ENCODE measurements around the gene PDP2. TPM values are rescaled to one million over a fixed set of nuclear protein-coding genes. Genes with fewer than 3 reads are reported as not detected.

The PDP2 gene
- total RNA-seq, 2 experiments from 2014 or later = 3.3 to 5.9 TPM

- H3K9me3 ChIP-seq (ENCODE audit: control insufficient read depth in 1 of 2, insufficient read depth in 1 of 2, low read length in 2 of 2) = no peaks in the 10 kb centered on the region
- DNase-seq (no peak), ATAC-seq (ENCODE audit: poor library complexity) (no peak)
- Mint-ChIP-seq H3K27me3 (no peaks in the 10 kb centered on the region), H3K4me3 (no peak overlapping the region), H3K4me1 (ENCODE audit: low read depth) (peaks cover 34% of the 10 kb centered on the region), H3K27ac (no peak overlapping the region), H3K9me3 (no peaks in the 10 kb centered on the region), H3K36me3 (ENCODE audit: low read depth) (peaks cover 81% of the 10 kb centered on the region)
- CTCF ChIA-PET = no interaction called here
- POLR2A ChIA-PET = no interaction called here
- TF ChIP-seq, protein P1, sequence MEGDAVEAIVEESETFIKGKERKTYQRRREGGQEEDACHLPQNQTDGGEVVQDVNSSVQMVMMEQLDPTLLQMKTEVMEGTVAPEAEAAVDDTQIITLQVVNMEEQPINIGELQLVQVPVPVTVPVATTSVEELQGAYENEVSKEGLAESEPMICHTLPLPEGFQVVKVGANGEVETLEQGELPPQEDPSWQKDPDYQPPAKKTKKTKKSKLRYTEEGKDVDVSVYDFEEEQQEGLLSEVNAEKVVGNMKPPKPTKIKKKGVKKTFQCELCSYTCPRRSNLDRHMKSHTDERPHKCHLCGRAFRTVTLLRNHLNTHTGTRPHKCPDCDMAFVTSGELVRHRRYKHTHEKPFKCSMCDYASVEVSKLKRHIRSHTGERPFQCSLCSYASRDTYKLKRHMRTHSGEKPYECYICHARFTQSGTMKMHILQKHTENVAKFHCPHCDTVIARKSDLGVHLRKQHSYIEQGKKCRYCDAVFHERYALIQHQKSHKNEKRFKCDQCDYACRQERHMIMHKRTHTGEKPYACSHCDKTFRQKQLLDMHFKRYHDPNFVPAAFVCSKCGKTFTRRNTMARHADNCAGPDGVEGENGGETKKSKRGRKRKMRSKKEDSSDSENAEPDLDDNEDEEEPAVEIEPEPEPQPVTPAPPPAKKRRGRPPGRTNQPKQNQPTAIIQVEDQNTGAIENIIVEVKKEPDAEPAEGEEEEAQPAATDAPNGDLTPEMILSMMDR (IDR thresholded peaks at IDR 0.05) = no peak
- peaks cover 60% of the 10 kb centered on the region for H3K36me3 ChIP-seq (ENCODE audit: insufficient read depth, low read length)
- H3K27me3 ChIP-seq (ENCODE audit: control insufficient read depth in 1 of 2, insufficient read depth in 2 of 2, low read length in 2 of 2) = no peaks in the 10 kb centered on the region
- H3K4me1 ChIP-seq (ENCODE audit: insufficient read depth, low read length) = peaks cover 28% of the 10 kb centered on the region
- H3K4me3 ChIP-seq (ENCODE audit: low read length) = no peak overlapping the region
- H3K27ac ChIP-seq (ENCODE audit: low read depth in 1 of 2, low read length in 2 of 2) = no peak overlapping the region
- intact Hi-C loops (cut with DNase I, micrococcal nuclease) = no loop called here
Observed at GRCh38 chr16:66939366-66939765, 59.1 kb downstream of the PDP2 start.

GRCh38 chr16:66940236-66940635, 59.9 kb downstream of the PDP2 start:
- no peaks in the 10 kb centered on the region for H3K9me3 ChIP-seq (ENCODE audit: control insufficient read depth in 1 of 2, insufficient read depth in 1 of 2, low read length in 2 of 2)
- intact Hi-C loops (cut with DNase I, micrococcal nuclease) = no loop called here
- ATAC-seq (ENCODE audit: poor library complexity) (no peak), DNase-seq (no peak)
- Mint-ChIP-seq H3K4me3 (no peak overlapping the region), H3K36me3 (ENCODE audit: low read depth) (peaks cover 77% of the 10 kb centered on the region), H3K27ac (no peak overlapping the region), H3K4me1 (ENCODE audit: low read depth) (peaks cover 25% of the 10 kb centered on the region), H3K9me3 (no peaks in the 10 kb centered on the region), H3K27me3 (no peaks in the 10 kb centered on the region)
- ChIA-PET POLR2A (no interaction called here), CTCF (no interaction called here)
- H3K27me3 ChIP-seq (ENCODE audit: control insufficient read depth in 1 of 2, insufficient read depth in 2 of 2, low read length in 2 of 2) = no peaks in the 10 kb centered on the region
- peaks cover 25% of the 10 kb centered on the region for H3K4me1 ChIP-seq (ENCODE audit: insufficient read depth, low read length)
- TF ChIP-seq, protein P1 (IDR thresholded peaks at IDR 0.05) = no peak
- H3K36me3 ChIP-seq (ENCODE audit: insufficient read depth, low read length) = peaks cover 60% of the 10 kb centered on the region
- no peak overlapping the region for H3K27ac ChIP-seq (ENCODE audit: low read depth in 1 of 2, low read length in 2 of 2)
- no peak overlapping the region for H3K4me3 ChIP-seq (ENCODE audit: low read length)

Other genes with a start within 250 kb of the PDP2 start
- gene CMTM4, start 183.8 kb upstream of the PDP2 start, total RNA-seq = 1 to 10 TPM; 1.1 to 1.6 TPM
- 10 to 100 TPM; 81.8 to 82.4 TPM for gene DYNC1LI2, start 128.9 kb upstream of the PDP2 start, total RNA-seq
- gene TERB1, start 78.9 kb upstream of the PDP2 start, total RNA-seq = under 1 TPM; 0.11 to 0.22 TPM
- 10 to 100 TPM; 89.1 to 91.2 TPM for gene NAE1, start 49.5 kb upstream of the PDP2 start, total RNA-seq
- not detected for gene CA7, start 36.1 kb upstream of the PDP2 start, total RNA-seq
- not detected for gene CDH16, start 38.4 kb downstream of the PDP2 start, total RNA-seq
- under 1 TPM; 0.28 to 0.49 TPM for gene RRAD, start 45.0 kb downstream of the PDP2 start, total RNA-seq
- 10 to 100 TPM; 58.6 to 70.4 TPM for gene CIAO2B, start 53.9 kb downstream of the PDP2 start, total RNA-seq
- 10 to 100 TPM; 59.3 to 62.6 TPM for gene CES2, start 55.0 kb downstream of the PDP2 start, total RNA-seq
- 1 to 10 TPM; 1.1 to 1.3 TPM for gene CES3, start 80.8 kb downstream of the PDP2 start, total RNA-seq
- 10 to 100 TPM; 14.9 to 16.0 TPM for gene CES4A, start 108.1 kb downstream of the PDP2 start, total RNA-seq
- 10 to 100 TPM; 58.8 to 59.6 TPM for gene CBFB, start 148.6 kb downstream of the PDP2 start, total RNA-seq
- gene PHAF1, start 229.4 kb downstream of the PDP2 start, total RNA-seq = 10 to 100 TPM; 10.6 to 10.8 TPM

All from CD4-positive, alpha-beta T cell (primary cell).